Measurements from ENCODE around the gene EVI5.

DNA sequence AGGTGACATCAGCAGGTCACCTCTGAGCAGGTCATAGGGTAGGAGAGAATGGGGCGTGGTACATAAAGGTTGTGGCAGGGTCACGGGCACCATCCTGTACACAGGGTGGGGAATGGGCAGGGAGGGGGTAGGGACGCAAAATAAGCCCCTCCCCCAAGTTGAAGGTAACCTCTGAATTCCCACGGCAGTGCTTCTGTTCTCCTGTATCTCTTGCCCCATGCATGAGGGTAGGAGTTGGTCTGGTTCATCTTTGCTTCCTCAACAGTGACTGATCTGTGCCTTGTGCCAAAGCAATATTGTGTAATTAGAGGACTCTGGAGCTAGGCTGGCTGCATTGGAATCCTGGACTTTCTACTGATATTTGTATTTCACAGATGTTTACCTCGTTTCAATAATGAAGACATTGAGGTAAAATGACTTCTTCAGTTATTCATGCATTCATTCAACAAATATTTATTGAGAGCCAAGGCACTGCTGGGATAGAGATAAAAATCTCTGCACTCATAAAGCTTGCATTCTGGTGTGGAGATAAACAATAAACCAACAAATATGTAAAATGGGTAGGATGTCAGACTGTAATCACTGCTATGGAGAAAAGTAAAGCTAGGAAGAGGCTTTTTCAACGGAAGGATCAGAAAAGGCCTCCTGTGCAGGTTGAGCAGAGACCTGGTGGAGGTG, 279.8 kb downstream of the EVI5 start:
- no peak for TF ChIP-seq GATA2 (IDR thresholded peaks at IDR 0.05; ENCODE audit: low read depth, low read length)
- no peak for TF ChIP-seq GATA3 (IDR thresholded peaks at IDR 0.05; ENCODE audit: low read depth, low read length)

Data from SH-SY5Y (cell line).